Epithelial cell of proximal tubule (primary cell): ENCODE results near the gene HRCT1. TPM values are rescaled to one million over a fixed set of nuclear protein-coding genes. Genes with fewer than 3 reads are reported as not detected.
"Not testable (repeated sequence)": the region's sequence is repeated elsewhere in the genome, so short reads cannot be mapped to it uniquely, and the experiment has no call there.

Experiments used
- DNase-seq: peaks from one replicate; pipeline ENCODE4 v3.0.0-alpha.2; 2011; ENCODE audit warnings: low read depth
- H3K4me3 ChIP-seq: 2 replicates; pipeline ENCODE4 v1.5.1; 2011; ENCODE audit warnings: low read depth, mild to moderate bottlenecking, low read length
- total RNA-seq: library from RNA; depleted of rRNA; stranded (reverse); fragments of >200 nt; gene quantifications from 2 replicates; pipeline ENCODE4 v1.2.3, GENCODE V29; 2015
- TF ChIP-seq, protein P1 (sequence below): conservative IDR thresholded peaks from 2 replicates; pipeline ENCODE4 v1.5.1; 2012; ENCODE audit warnings: low read depth, mild to moderate bottlenecking, low read length

The HRCT1 gene
- total RNA-seq, 1 donor from 2014 or later, result not detected

DNA sequence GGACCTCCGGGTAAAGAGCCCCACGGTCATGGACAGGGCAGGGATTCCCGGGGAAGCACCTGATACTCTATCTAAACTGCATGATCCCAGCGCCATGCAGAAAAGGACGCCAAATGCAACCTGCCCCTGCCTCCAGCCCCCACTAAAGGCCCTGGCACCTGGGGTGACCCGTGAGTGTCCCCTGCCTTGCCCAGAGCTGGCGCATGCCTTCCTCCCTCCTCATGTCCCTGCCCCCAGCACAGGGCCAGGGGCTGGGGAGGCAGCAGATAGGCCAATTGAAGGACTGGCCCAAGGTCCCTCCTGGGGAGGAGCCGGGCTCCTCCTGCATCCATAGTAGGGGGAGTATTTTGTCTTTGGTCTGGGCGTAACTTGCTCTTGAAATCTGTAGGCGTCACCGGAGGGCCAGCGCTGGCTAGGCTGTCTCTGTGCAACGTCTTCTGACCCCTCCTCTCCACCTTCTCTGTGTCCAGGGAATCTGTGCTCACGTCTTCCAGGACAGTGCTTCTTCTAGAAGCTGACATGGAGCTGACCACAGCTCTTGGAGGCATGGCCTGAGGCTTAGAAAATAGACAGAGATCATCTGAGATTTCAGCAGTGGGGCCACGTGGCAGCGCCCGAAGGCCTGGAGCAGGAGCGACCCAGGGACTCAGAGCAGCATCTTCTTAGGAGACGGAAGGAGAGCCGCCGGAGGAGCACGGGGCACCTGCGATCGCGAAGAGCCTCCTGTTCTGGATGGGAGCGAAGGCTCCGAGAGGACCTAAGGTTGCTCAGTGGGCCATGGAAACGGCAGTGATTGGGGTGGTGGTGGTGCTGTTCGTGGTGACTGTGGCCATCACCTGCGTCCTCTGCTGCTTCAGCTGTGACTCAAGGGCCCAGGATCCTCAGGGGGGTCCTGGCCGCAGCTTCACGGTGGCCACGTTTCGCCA is 3.9 kb downstream of the HRCT1 start:
- no peak overlapping the region for H3K4me3 ChIP-seq
- TF ChIP-seq, protein P1, sequence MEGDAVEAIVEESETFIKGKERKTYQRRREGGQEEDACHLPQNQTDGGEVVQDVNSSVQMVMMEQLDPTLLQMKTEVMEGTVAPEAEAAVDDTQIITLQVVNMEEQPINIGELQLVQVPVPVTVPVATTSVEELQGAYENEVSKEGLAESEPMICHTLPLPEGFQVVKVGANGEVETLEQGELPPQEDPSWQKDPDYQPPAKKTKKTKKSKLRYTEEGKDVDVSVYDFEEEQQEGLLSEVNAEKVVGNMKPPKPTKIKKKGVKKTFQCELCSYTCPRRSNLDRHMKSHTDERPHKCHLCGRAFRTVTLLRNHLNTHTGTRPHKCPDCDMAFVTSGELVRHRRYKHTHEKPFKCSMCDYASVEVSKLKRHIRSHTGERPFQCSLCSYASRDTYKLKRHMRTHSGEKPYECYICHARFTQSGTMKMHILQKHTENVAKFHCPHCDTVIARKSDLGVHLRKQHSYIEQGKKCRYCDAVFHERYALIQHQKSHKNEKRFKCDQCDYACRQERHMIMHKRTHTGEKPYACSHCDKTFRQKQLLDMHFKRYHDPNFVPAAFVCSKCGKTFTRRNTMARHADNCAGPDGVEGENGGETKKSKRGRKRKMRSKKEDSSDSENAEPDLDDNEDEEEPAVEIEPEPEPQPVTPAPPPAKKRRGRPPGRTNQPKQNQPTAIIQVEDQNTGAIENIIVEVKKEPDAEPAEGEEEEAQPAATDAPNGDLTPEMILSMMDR, result no peak
- no peak for DNase-seq

- TF ChIP-seq, protein P1, result peak; percentile 76
- H3K4me3 ChIP-seq, result no peak overlapping the region
- DNase-seq, result no peak
Measured at GRCh38 chr9:35910613-35911359, 4.8 kb downstream of the HRCT1 start.

GRCh38 chr9:35911690-35912089 is 5.7 kb downstream of the HRCT1 start:
- no peak overlapping the region for H3K4me3 ChIP-seq
- TF ChIP-seq, protein P1, result no peak
- no peak for DNase-seq

- no peak overlapping the region for H3K4me3 ChIP-seq
- TF ChIP-seq, protein P1, result no peak
- no peak for DNase-seq
Measured at GRCh38 chr9:35912791-35913400, 6.9 kb downstream of the HRCT1 start.

GRCh38 chr9:35913429-35913828 is 7.4 kb downstream of the HRCT1 start:
- not testable (repeated sequence) for DNase-seq

DNA sequence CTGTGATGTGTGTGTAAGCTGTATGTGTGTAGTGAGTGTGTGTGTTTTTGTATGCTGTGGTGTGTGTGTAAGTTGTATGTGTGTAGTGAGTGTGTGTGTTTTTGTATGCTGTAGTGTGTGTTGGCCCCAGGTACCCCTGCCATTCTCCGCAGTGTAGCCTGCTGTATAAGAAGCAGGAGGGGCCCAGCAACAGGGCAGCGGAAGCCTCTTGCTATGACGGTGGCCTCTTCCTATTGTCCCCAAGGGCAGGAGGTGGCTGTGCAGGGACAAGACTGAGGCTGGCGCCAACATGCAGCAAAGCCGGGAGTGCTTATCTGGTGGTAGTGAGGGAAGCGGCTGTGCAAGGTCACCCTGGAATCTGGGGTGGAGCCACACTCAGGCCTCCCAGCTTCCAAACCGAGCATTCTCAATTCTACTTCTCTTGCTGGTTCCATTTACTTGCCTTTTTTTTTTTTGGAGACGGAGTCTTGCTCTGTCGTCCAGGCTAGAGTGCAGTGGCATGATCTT is 8.4 kb downstream of the HRCT1 start:
- TF ChIP-seq, protein P1, result no peak
- no peak for DNase-seq
- no peak overlapping the region for H3K4me3 ChIP-seq

More at GRCh38 chr9:35913429-35913828, 7.4 kb downstream of the HRCT1 start:
- not testable (repeated sequence) for H3K4me3 ChIP-seq
